Left lung (tissue), 10 donors: ENCODE data around the gene ADGRA1. TPM values are rescaled to one million over a fixed set of nuclear protein-coding genes. Genes with fewer than 3 reads are reported as not detected.
A peak's percentile ranks its signal among the peaks of the same experiment; 100 is the strongest.

ENCODE experiments used
- ATAC-seq: fragments of 200-7000 bp; cut with Tn5 transposase; one replicate; pipeline ENCODE4 v1.9.1; 2020; ENCODE audit warnings: moderate library complexity
- DNase-seq, 4 donors: peaks; one replicate each; pipeline ENCODE4 v3.0.0-alpha.2; 2013 to 2020
- H3K27ac ChIP-seq, 2 donors: fragments of 200-600 bp; sonication (generic) in 1 of 2; one replicate each; pipeline versions ENCODE4 v1.5.0 to v1.8.0; 2020 to 2021
- H3K27me3 ChIP-seq, 2 donors: fragments of 200-600 bp; sonication (generic) in 1 of 2; one replicate each; pipeline versions ENCODE4 v1.5.0 to v1.8.0; 2020 to 2021
- H3K36me3 ChIP-seq, 2 donors: fragments of 200-600 bp; sonication (generic) in 1 of 2; one replicate each; pipeline versions ENCODE4 v1.5.0 to v1.8.0; 2020 to 2021
- H3K4me1 ChIP-seq, 2 donors: fragments of 200-600 bp; one replicate each; pipeline ENCODE4 v1.8.0; 2021
- H3K4me3 ChIP-seq, 2 donors: fragments of 200-600 bp; sonication (generic) in 1 of 2; one replicate each; pipeline versions ENCODE4 v1.5.0 to v1.8.0; 2020 to 2021; ENCODE audit warnings: mild to moderate bottlenecking in 1 of 2
- H3K9me3 ChIP-seq, 2 donors: fragments of 200-600 bp; sonication (generic) in 1 of 2; one replicate each; pipeline versions ENCODE4 v1.5.0 to v1.8.0; 2020 to 2021
- intact Hi-C, 2 donors: fragments of 100-400 bp; cut with DNase I; formaldehyde crosslinking; loops; one replicate each; pipeline versions ENCODE4 v1.11.2 to v1.14.2; 2022
- polyA plus RNA-seq, 6 donors: library from polyadenylated mRNA; unstranded; fragments of 120-200 nt; gene quantifications; one replicate each; pipeline ENCODE4 v1.2.1, GENCODE V29; 2013; ENCODE audit not compliant: insufficient read length in 6 of 6
- total RNA-seq, 2 donors: library from RNA; stranded (reverse); fragmentation: NEBNext Ultra II Directional; extraction: Animal tissue kit (Norgen Biotek cat#: 25700); gene quantifications; one replicate each; pipeline ENCODE4 v1.2.1, GENCODE V29; 2021
- TF ChIP-seq, protein P1 (sequence below), 2 donors: fragments of 200-600 bp; sonication (generic) in 1 of 2; IDR thresholded peaks; one replicate each; pipeline versions ENCODE4 v1.5.0 to v1.8.0; 2021; ENCODE audit warnings: antibody characterized with exemption in 2 of 2
- donor health status: DM: no; HTN: yes; CAD: no.
- donor health status: DM: no; HTN: no; CAD: no.

Gene ADGRA1
- total and polyA plus RNA-seq, 8 donors = 0.07 to 0.24 (median 0.09) TPM; not detected in 1

DNA sequence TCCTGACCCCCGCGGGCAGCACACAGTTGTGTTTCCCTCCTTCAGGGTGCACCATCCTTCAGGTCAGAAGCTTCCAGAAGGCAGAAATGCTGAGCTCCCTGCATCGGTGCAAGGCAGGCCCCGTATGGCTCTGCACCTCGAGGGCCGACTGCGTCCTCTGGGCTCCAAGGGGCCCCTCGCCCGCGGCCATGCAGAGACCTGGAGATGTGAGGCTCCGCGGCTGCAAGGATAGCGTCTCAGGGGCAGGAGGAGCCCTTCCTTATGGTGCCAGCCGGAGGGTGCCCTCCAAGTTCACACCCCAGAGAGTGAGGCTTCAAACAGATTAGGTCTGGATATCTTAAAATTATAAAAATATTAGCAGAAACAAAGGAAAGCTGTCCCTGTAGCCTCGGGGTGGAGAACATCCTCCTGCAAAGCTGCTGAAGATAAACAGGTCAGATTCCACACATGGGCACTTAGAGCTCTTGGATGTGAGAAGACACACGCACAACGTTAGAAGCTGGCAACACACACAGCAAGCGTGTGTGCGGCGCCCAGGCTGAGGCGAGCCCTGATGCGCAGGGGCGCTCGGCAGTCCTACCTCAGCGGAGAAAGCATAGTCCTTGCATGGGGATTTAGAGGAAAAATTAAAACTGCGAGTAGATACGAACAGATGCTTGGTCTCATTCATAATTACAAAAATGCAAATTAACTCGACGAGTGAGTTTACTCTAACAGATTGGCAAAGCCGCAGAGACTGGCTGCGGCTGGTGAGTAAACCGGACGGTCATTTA lies 92.7 kb downstream of the ADGRA1 start:
- intact Hi-C loops = no loop called here
- Histone ChIP-seq H3K4me3 (no peak overlapping the region), H3K36me3 (no peaks in the 10 kb centered on the region), H3K27ac (no peak overlapping the region), H3K9me3 (no peaks in the 10 kb centered on the region), H3K4me1 (no peaks in the 10 kb centered on the region), H3K27me3 (peaks cover 0 to 17% of the 10 kb centered on the region in 2 donors)
- DNase-seq = peak in 1 of 4 donors; percentile 56
- ATAC-seq = no peak
- TF ChIP-seq, protein P1, sequence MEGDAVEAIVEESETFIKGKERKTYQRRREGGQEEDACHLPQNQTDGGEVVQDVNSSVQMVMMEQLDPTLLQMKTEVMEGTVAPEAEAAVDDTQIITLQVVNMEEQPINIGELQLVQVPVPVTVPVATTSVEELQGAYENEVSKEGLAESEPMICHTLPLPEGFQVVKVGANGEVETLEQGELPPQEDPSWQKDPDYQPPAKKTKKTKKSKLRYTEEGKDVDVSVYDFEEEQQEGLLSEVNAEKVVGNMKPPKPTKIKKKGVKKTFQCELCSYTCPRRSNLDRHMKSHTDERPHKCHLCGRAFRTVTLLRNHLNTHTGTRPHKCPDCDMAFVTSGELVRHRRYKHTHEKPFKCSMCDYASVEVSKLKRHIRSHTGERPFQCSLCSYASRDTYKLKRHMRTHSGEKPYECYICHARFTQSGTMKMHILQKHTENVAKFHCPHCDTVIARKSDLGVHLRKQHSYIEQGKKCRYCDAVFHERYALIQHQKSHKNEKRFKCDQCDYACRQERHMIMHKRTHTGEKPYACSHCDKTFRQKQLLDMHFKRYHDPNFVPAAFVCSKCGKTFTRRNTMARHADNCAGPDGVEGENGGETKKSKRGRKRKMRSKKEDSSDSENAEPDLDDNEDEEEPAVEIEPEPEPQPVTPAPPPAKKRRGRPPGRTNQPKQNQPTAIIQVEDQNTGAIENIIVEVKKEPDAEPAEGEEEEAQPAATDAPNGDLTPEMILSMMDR (IDR thresholded peaks at IDR 0.05) = no peak

DNA sequence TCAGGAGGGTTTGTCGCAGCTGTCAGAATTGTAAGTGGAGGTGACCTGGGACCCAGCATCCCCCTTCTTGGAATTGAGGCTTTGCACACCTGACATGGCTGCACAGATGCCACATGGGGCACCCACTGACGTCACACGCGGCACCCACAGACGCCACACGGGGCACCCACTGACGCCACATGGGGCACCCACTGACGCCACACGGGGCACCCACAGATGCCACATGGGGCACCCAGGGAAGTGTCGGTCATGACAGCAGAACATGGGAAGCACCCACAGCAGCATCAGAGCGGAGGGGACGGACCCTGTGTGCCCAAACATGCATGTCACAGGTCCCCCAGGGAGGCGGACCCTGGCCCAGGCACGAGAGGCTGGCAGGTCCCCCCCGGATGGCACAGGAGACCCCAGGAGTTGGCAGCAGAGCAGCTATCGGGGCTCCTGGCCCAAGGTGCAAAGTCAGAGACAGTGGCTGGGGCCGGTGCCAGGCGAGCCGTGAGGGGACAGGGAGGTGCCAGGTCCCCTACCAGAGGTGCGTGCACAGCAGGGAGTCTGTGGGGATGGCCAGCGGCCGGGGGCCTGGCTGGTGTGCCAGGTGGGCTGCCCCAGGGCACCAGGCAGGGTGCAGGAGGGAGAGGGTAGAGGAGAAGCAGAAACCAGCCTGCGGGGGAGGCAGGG lies 93.4 kb downstream of the ADGRA1 start:
- ATAC-seq = no peak
- H3K27me3 ChIP-seq = peaks cover 0 to 18% of the 10 kb centered on the region in 2 donors
- H3K36me3 ChIP-seq = no peaks in the 10 kb centered on the region
- TF ChIP-seq, protein P1 (IDR thresholded peaks at IDR 0.05) = no peak
- H3K4me3 ChIP-seq = no peak overlapping the region
- H3K4me1 ChIP-seq = no peaks in the 10 kb centered on the region
- peak in 1 of 4 donors; percentile 71 for DNase-seq
- H3K9me3 ChIP-seq = no peaks in the 10 kb centered on the region
- intact Hi-C loops = no loop called here
- no peak overlapping the region for H3K27ac ChIP-seq

Other genes with a start within 250 kb of the ADGRA1 start
- gene CFAP46, start 145.4 kb upstream of the ADGRA1 start, total RNA-seq = 1 to 10 TPM; 1.2 to 4.1 TPM
- gene CFAP46, start 145.4 kb upstream of the ADGRA1 start, polyA plus RNA-seq = 1 to 10 TPM; 2.4 to 5.2 (median 3.5) TPM
- gene KNDC1, start 72.3 kb downstream of the ADGRA1 start, total RNA-seq = 10 to 100 TPM in 1 of 2 donors, 1 to 10 TPM in 1; 8.4 to 10.4 TPM
- 1 to 10 TPM; 2.5 to 4.6 (median 3.8) TPM for gene KNDC1, start 72.3 kb downstream of the ADGRA1 start, polyA plus RNA-seq
- not detected for gene UTF1, start 142.3 kb downstream of the ADGRA1 start, total RNA-seq
- not detected for gene UTF1, start 142.3 kb downstream of the ADGRA1 start, polyA plus RNA-seq
- 1 to 10 TPM; 1.3 to 4.1 TPM for gene VENTX, start 149.9 kb downstream of the ADGRA1 start, total RNA-seq
- under 1 TPM; 0.14 to 0.51 (median 0.23) TPM for gene VENTX, start 149.9 kb downstream of the ADGRA1 start, polyA plus RNA-seq
- gene ADAM8, start 188.9 kb downstream of the ADGRA1 start, total RNA-seq = 10 to 100 TPM; 16.2 to 45.3 TPM
- gene ADAM8, start 188.9 kb downstream of the ADGRA1 start, polyA plus RNA-seq = 1 to 10 TPM; 1.9 to 4.4 (median 2.9) TPM
- gene TUBGCP2, start 220.9 kb downstream of the ADGRA1 start, total RNA-seq = 10 to 100 TPM; 47.2 to 62.3 TPM
- gene TUBGCP2, start 220.9 kb downstream of the ADGRA1 start, polyA plus RNA-seq = 10 to 100 TPM; 44.2 to 60.7 (median 52.1) TPM
- 10 to 100 TPM; 34.3 to 48.5 TPM for gene ZNF511, start 221.0 kb downstream of the ADGRA1 start, total RNA-seq
- 10 to 100 TPM; 38.2 to 47.8 (median 42.3) TPM for gene ZNF511, start 221.0 kb downstream of the ADGRA1 start, polyA plus RNA-seq
- gene CALY, start 249.0 kb downstream of the ADGRA1 start, total RNA-seq = not detected
- under 1 TPM in 3 of 6 donors, not detected in 3; 0.22 to 0.55 (median 0.27) TPM for gene CALY, start 249.0 kb downstream of the ADGRA1 start, polyA plus RNA-seq